CD4-positive, alpha-beta memory T cell (primary cell): ENCODE measurements around the gene TCEAL2. TPM values are rescaled to one million over a fixed set of nuclear protein-coding genes. Genes with fewer than 3 reads are reported as not detected.
"Not testable (repeated sequence)": the region's sequence is repeated elsewhere in the genome, so short reads cannot be mapped to it uniquely, and the experiment has no call there.

Experiments used
- CTCF ChIA-PET: fragments of 350-600 bp; sonication (Branson Sonifier 250); formaldehyde crosslinking; loops from one replicate; lab custom pipeline; 2021; ENCODE audit warnings: inconsistent platforms; ENCODE audit not compliant: partially characterized antibody; lab: Charles Lee
- POLR2A ChIA-PET: fragments of 350-600 bp; sonication (Branson Sonifier 250); formaldehyde crosslinking; loops from one replicate; lab custom pipeline; 2021; ENCODE audit not compliant: partially characterized antibody; lab: Charles Lee
- DNase-seq, 5 donors: peaks; one replicate each; pipeline versions ENCODE4 v3.0.0 to v3.0.0-alpha.2; 2020 to 2022; ENCODE audit warnings: mixed read lengths in 1 of 5
- H3K27ac ChIP-seq: one replicate; pipeline ENCODE4 v1.7.0; 2013; ENCODE audit warnings: low read depth, low read length
- H3K27me3 ChIP-seq: 2 replicates; pipeline ENCODE4 v1.7.0; 2013; ENCODE audit warnings: mild to moderate bottlenecking, low read length, moderate library complexity; ENCODE audit not compliant: insufficient read depth
- H3K36me3 ChIP-seq: 2 replicates; pipeline ENCODE4 v1.7.0; 2013; ENCODE audit warnings: mild to moderate bottlenecking, low read length, moderate library complexity; ENCODE audit not compliant: insufficient read depth
- H3K4me1 ChIP-seq: 2 replicates; pipeline ENCODE4 v1.7.0; 2013; ENCODE audit warnings: mild to moderate bottlenecking, low read length, moderate library complexity; ENCODE audit not compliant: insufficient read depth
- H3K4me3 ChIP-seq, 2 donors: one replicate each; pipeline ENCODE4 v1.7.0; 2013; ENCODE audit warnings: low read length in 2 of 2, mild to moderate bottlenecking in 1 of 2
- H3K9me3 ChIP-seq, 2 donors: one replicate each; pipeline ENCODE4 v1.7.0; 2013; ENCODE audit warnings: low read length in 2 of 2, control low read depth in 1 of 2; ENCODE audit not compliant: control insufficient read depth in 1 of 2
- H3K27ac Mint-ChIP-seq, 7 donors: one replicate each; pipeline ENCODE4 v1.8.0; 2020 to 2021; ENCODE audit warnings: mixed read lengths in 7 of 7, mild to moderate bottlenecking in 6 of 7, inconsistent platforms in 3 of 7, moderate library complexity in 3 of 7
- H3K27me3 Mint-ChIP-seq, 2 donors: one replicate each; pipeline ENCODE4 v1.8.0; 2020 to 2021; ENCODE audit warnings: mixed read lengths in 2 of 2
- H3K36me3 Mint-ChIP-seq, 2 donors: one replicate each; pipeline ENCODE4 v1.8.0; 2020 to 2021; ENCODE audit warnings: mixed read lengths in 2 of 2, inconsistent platforms in 1 of 2, mild to moderate bottlenecking in 1 of 2
- H3K4me1 Mint-ChIP-seq, 4 donors: one replicate each; pipeline ENCODE4 v1.8.0; 2020 to 2021; ENCODE audit warnings: mixed read lengths in 4 of 4, mild to moderate bottlenecking in 1 of 4
- H3K4me3 Mint-ChIP-seq, 8 donors: one replicate each; pipeline ENCODE4 v1.8.0; 2020 to 2021; ENCODE audit warnings: mixed read lengths in 8 of 8, mild to moderate bottlenecking in 7 of 8, moderate library complexity in 6 of 8, inconsistent platforms in 3 of 8
- H3K9me3 Mint-ChIP-seq, 8 donors: one replicate each; pipeline ENCODE4 v1.8.0; 2020 to 2021; ENCODE audit warnings: mixed read lengths in 8 of 8, mild to moderate bottlenecking in 5 of 8, inconsistent platforms in 3 of 8, moderate library complexity in 1 of 8
- intact Hi-C: fragments of 100-400 bp; cut with micrococcal nuclease; formaldehyde crosslinking; loops from one replicate; pipeline ENCODE4 v1.15.1; 2023
- polyA plus RNA-seq, 2 donors: library from polyadenylated mRNA; unstranded; fragments of 300-500 nt; fragmentation: Illumina TruSeq; gene quantifications; one replicate each; pipeline ENCODE4 v1.2.3, GENCODE V29; 2021
- total RNA-seq, 2 experiments: library from RNA; stranded (reverse); gene quantifications; one replicate each; pipeline ENCODE4 v1.2.3, GENCODE V29; 2021

TCEAL2 gene
- total and polyA plus RNA-seq, 4 experiments from 2014 or later, result 0.29 to 2.1 (median 1.3) TPM

- Mint-ChIP-seq H3K27ac (peak overlapping the region in 2 of 7 donors; percentile 47 to 49), H3K9me3 (no peaks in the 10 kb centered on the region), H3K4me3 (peak overlapping the region in 2 of 8 donors; percentile 48 to 52), H3K36me3 (no peaks in the 10 kb centered on the region), H3K4me1 (peaks cover 4 to 7% (median 6%) of the 10 kb centered on the region in 4 donors), H3K27me3 (peaks cover 19 to 34% of the 10 kb centered on the region in 2 donors)
- ChIA-PET CTCF (no interaction called here), POLR2A (no interaction called here)
- Histone ChIP-seq H3K27ac (no peak overlapping the region), H3K4me1 (no peaks in the 10 kb centered on the region), H3K27me3 (peaks cover 3% of the 10 kb centered on the region), H3K4me3 (no peak overlapping the region), H3K9me3 (no peaks in the 10 kb centered on the region), H3K36me3 (no peaks in the 10 kb centered on the region)
- no peak for DNase-seq
- intact Hi-C loops, result no loop called here
These were observed 1.4 kb downstream of the TCEAL2 start for GRCh38 chrX:102126863-102127262.

GRCh38 chrX:102129473-102129872 lies 4.0 kb downstream of the TCEAL2 start:
- POLR2A ChIA-PET, result no interaction called here
- Mint-ChIP-seq H3K4me3 (no peak overlapping the region), H3K27me3 (peaks cover 22 to 34% of the 10 kb centered on the region in 2 donors), H3K9me3 (no peaks in the 10 kb centered on the region), H3K27ac (no peak overlapping the region), H3K36me3 (no peaks in the 10 kb centered on the region), H3K4me1 (peaks cover 4 to 5% (median 5%) of the 10 kb centered on the region in 4 donors)
- intact Hi-C loops, result loop anchor here (1.0 kb wide), 1 partner anchor 734 kb away; no protein-coding TSS in a partner anchor
- H3K27me3 ChIP-seq, result peaks cover 3% of the 10 kb centered on the region
- H3K36me3 ChIP-seq, result no peaks in the 10 kb centered on the region
- H3K4me3 ChIP-seq, result no peak overlapping the region
- H3K27ac ChIP-seq, result no peak overlapping the region
- no peaks in the 10 kb centered on the region for H3K4me1 ChIP-seq
- CTCF ChIA-PET, result interaction anchor here (0.7 to 1.9 kb wide), 4 partner anchors 16 to 771 kb away, joined by 3 to 6 read pairs (median 4); no protein-coding TSS in a partner anchor
- DNase-seq, result peak in 2 of 5 donors; percentile 6 to 9
- H3K9me3 ChIP-seq, result no peaks in the 10 kb centered on the region

GRCh38 chrX:102138064-102138463 lies 12.6 kb downstream of the TCEAL2 start:
- Mint-ChIP-seq H3K4me3 (no peak overlapping the region), H3K27me3 (peaks cover 9 to 28% of the 10 kb centered on the region in 2 donors), H3K4me1 (peaks cover 0 to 4% (median 2%) of the 10 kb centered on the region in 4 donors), H3K9me3 (no peaks in the 10 kb centered on the region), H3K27ac (no peak overlapping the region), H3K36me3 (no peaks in the 10 kb centered on the region)
- Histone ChIP-seq H3K36me3 (no peaks in the 10 kb centered on the region), H3K4me1 (no peaks in the 10 kb centered on the region), H3K27me3 (no peaks in the 10 kb centered on the region), H3K27ac (no peak overlapping the region), H3K4me3 (no peak overlapping the region), H3K9me3 (no peaks in the 10 kb centered on the region)
- DNase-seq, result no peak
- POLR2A ChIA-PET, result no interaction called here
- CTCF ChIA-PET, result no interaction called here
- intact Hi-C loops, result no loop called here

GRCh38 chrX:102140876-102141275 lies 15.4 kb downstream of the TCEAL2 start:
- H3K9me3 ChIP-seq, DNase-seq, CTCF ChIA-PET, H3K9me3 Mint-ChIP-seq, H3K4me1 ChIP-seq, H3K4me1 Mint-ChIP-seq, H3K4me3 Mint-ChIP-seq, H3K27me3 ChIP-seq, H3K36me3 Mint-ChIP-seq, intact Hi-C loops, H3K27ac ChIP-seq, H3K4me3 ChIP-seq, H3K36me3 ChIP-seq, POLR2A ChIA-PET, H3K27ac Mint-ChIP-seq: not testable (repeated sequence)
- peaks cover 13 to 29% of the 10 kb centered on the region in 2 donors for H3K27me3 Mint-ChIP-seq

DNA sequence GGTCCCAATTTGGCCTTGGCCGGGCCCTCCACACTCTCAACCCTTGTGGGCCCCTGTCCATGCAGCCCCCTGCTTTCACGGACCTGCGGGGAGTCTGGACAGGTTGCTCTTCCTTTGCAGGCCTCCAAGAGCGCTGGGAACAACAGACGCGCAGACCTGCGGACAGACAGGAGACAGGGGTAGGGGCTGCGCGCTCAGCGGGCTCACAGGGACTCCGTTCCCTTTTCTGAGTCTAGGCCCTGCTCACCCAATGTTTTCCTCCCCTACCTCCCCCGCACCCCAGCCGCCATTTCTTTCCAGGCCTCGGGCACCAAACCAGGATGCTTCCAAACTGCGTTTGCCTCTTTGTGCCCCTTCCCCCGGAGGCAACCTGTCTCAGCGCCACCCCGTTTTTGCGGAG lies 16.2 kb downstream of the TCEAL2 start:
- H3K4me1 ChIP-seq, H3K27ac Mint-ChIP-seq, DNase-seq, H3K4me1 Mint-ChIP-seq, H3K27me3 ChIP-seq, H3K4me3 Mint-ChIP-seq, intact Hi-C loops, CTCF ChIA-PET, H3K36me3 Mint-ChIP-seq, H3K27ac ChIP-seq, H3K9me3 ChIP-seq, POLR2A ChIA-PET, H3K9me3 Mint-ChIP-seq, H3K36me3 ChIP-seq, H3K4me3 ChIP-seq: not testable (repeated sequence)
- peaks cover 11 to 24% of the 10 kb centered on the region in 2 donors for H3K27me3 Mint-ChIP-seq

- H3K27me3 ChIP-seq, intact Hi-C loops, H3K4me1 ChIP-seq, H3K27ac ChIP-seq, H3K4me3 Mint-ChIP-seq, POLR2A ChIA-PET, H3K9me3 Mint-ChIP-seq, H3K36me3 Mint-ChIP-seq, DNase-seq, H3K27ac Mint-ChIP-seq, H3K4me1 Mint-ChIP-seq, H3K4me3 ChIP-seq, H3K36me3 ChIP-seq, CTCF ChIA-PET, H3K9me3 ChIP-seq: not testable (repeated sequence)
- peaks cover 9 to 21% of the 10 kb centered on the region in 2 donors for H3K27me3 Mint-ChIP-seq
These were observed 16.8 kb downstream of the TCEAL2 start, which contains the start of gene TCEAL6 for GRCh38 chrX:102142274-102142673. TSS of gene TCEAL6 (minus strand) at chrX:102142481.

DNA sequence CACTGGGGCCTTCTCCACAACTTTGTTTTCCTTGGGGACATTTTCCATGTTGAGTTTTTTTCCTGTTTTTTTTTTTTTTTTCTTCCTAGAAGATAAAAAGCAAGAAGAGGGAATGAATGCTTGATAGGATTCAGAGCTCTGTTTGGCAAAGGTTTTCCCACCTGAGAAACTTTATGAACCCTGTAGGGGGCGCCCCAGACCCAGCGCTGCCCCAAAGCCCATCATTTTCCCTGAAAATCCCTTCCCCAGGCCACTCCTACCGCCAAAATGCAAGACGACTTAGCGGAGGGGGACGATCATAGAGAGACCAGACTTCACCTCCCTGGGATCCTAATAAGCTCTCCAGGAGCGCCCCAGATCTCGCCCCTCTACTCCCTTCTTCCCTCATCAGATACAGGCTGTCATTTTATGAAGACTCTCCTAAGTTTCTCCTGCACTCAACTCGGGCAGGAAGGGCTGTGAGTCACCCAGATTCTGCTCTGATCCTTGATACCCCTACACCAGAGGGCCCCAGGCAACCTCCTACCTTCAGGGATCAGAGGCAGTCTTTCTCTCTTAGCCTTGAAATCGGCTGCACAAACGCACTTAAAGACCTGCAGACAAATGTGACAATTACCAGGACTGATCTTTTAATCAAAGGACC lies 28.9 kb downstream of the TCEAL2 start:
- Histone ChIP-seq H3K4me3 (peak overlapping the region in 1 of 2 donors; percentile 74), H3K4me1 (peaks cover 8% of the 10 kb centered on the region), H3K9me3 (no peaks in the 10 kb centered on the region), H3K27me3 (no peaks in the 10 kb centered on the region), H3K27ac (peak overlapping the region; percentile 77), H3K36me3 (no peaks in the 10 kb centered on the region)
- Mint-ChIP-seq H3K27me3 (no peaks in the 10 kb centered on the region), H3K36me3 (peaks cover 0 to 8% of the 10 kb centered on the region in 2 donors), H3K4me3 (peak overlapping the region; percentile 96 to 100 (median 98)), H3K9me3 (peaks cover 0 to 2% (median 0%) of the 10 kb centered on the region in 8 donors), H3K4me1 (peaks cover 0 to 14% (median 10%) of the 10 kb centered on the region in 4 donors), H3K27ac (peak overlapping the region; percentile 98 to 100 (median 99))
- intact Hi-C loops, result loop anchor here (2.0 kb wide), 2 partner anchors 224 to 740 kb away; no protein-coding TSS in a partner anchor
- DNase-seq, result peak in 3 of 5 donors; percentile 2 to 10 (median 6)
- POLR2A ChIA-PET, result interaction anchor here (0.6 to 1.9 kb wide), 2 partner anchors 222 to 1518 kb away, joined by 3 to 12 read pairs; partner anchors contain the start of genes TSPAN6 and ZMAT1
- CTCF ChIA-PET, result interaction anchor here (0.7 to 2.0 kb wide), 7 partner anchors 10 to 739 kb away, joined by 3 to 5 read pairs (median 4); no protein-coding TSS in a partner anchor
